MM.1S (cell line): ENCODE measurements around the gene PPM1E.

ENCODE experiments used
- DNase-seq: peaks from one replicate; pipeline ENCODE4 v3.0.0-alpha.2; 2015
- H2AFZ ChIP-seq: fragments of 300-600 bp; sonication (generic); 2 replicates; pipeline ENCODE4 v1.6.0; 2016; ENCODE audit warnings: antibody characterized with exemption, low read length
- H3F3A ChIP-seq: fragments of 300-600 bp; sonication (generic); 2 replicates; pipeline ENCODE4 v1.6.1; 2016; ENCODE audit warnings: mild to moderate bottlenecking, antibody characterized with exemption, low read length, moderate library complexity, mixed read lengths; ENCODE audit not compliant: insufficient read depth
- H3K27ac ChIP-seq: fragments of 300-600 bp; sonication (generic); 2 replicates; pipeline ENCODE4 v1.5.1; 2016; ENCODE audit warnings: mild to moderate bottlenecking, low read length
- H3K27me3 ChIP-seq: fragments of 300-600 bp; sonication (generic); replicated peaks from 2 replicates; pipeline ENCODE4 v1.6.0; 2016; ENCODE audit warnings: low read length; ENCODE audit not compliant: insufficient read depth
- H3K36me3 ChIP-seq: fragments of 300-600 bp; sonication (generic); replicated peaks from 2 replicates; pipeline ENCODE4 v1.6.1; 2016; ENCODE audit warnings: mild to moderate bottlenecking, low read length, mixed read lengths; ENCODE audit not compliant: insufficient read depth
- H3K4me1 ChIP-seq: fragments of 300-600 bp; sonication (generic); 2 replicates; pipeline ENCODE4 v1.6.1; 2016; ENCODE audit warnings: low read length, mixed read lengths
- H3K4me2 ChIP-seq: fragments of 300-600 bp; sonication (generic); 2 replicates; pipeline ENCODE4 v1.6.0; 2016; ENCODE audit warnings: low read depth, low read length
- H3K4me3 ChIP-seq: fragments of 300-600 bp; sonication (generic); 2 replicates; pipeline ENCODE4 v1.5.1; 2016; ENCODE audit warnings: low read length, mixed read lengths
- H3K79me2 ChIP-seq: fragments of 300-600 bp; sonication (generic); 2 replicates; pipeline ENCODE4 v1.6.1; 2016; ENCODE audit warnings: mixed run types, low read length, mixed read lengths
- H3K9ac ChIP-seq: fragments of 300-600 bp; sonication (generic); 2 replicates; pipeline ENCODE4 v1.6.1; 2016; ENCODE audit warnings: low read length, mixed read lengths
- H3K9me2 ChIP-seq: fragments of 300-600 bp; sonication (generic); replicated peaks from 2 replicates; pipeline ENCODE4 v1.6.1; 2016; ENCODE audit warnings: mild to moderate bottlenecking, low read length, mixed read lengths; ENCODE audit not compliant: insufficient read depth
- H3K9me3 ChIP-seq: fragments of 300-600 bp; sonication (generic); replicated peaks from 2 replicates; pipeline ENCODE4 v1.6.1; 2016; ENCODE audit warnings: mild to moderate bottlenecking, low read length, mixed read lengths; ENCODE audit not compliant: insufficient read depth
- H4K20me1 ChIP-seq: fragments of 300-600 bp; sonication (generic); 2 replicates; pipeline ENCODE4 v1.6.1; 2016; ENCODE audit warnings: mild to moderate bottlenecking, low read length, moderate library complexity, mixed read lengths; ENCODE audit not compliant: insufficient read depth
- CTCF ChIP-seq: fragments of 300-600 bp; sonication (generic); IDR thresholded peaks from 2 replicates; pipeline ENCODE4 v1.5.1; 2016; ENCODE audit warnings: antibody characterized with exemption, low read length, mixed read lengths
- EZH2 ChIP-seq: fragments of 300-600 bp; sonication (generic); optimal IDR thresholded peaks from 2 replicates; pipeline ENCODE3; 2017; ENCODE audit warnings: low read depth, mild to moderate bottlenecking, antibody characterized with exemption, low read length, mixed read lengths
- EZH2phosphoT487 ChIP-seq: fragments of 300-600 bp; sonication (generic); IDR thresholded peaks from 2 replicates; pipeline ENCODE4 v1.6.1; 2018; ENCODE audit warnings: antibody characterized with exemption, low read length

The PPM1E gene

GRCh38 chr17:58758890-58759289 lies 3.2 kb downstream of the PPM1E start:
- H3K9me2 ChIP-seq = no peaks in the 10 kb centered on the region
- 0 out of 2 replicates have a peak, but pooled peaks cover 4% of the 10 kb centered on the region for H3K4me1 ChIP-seq

DNA sequence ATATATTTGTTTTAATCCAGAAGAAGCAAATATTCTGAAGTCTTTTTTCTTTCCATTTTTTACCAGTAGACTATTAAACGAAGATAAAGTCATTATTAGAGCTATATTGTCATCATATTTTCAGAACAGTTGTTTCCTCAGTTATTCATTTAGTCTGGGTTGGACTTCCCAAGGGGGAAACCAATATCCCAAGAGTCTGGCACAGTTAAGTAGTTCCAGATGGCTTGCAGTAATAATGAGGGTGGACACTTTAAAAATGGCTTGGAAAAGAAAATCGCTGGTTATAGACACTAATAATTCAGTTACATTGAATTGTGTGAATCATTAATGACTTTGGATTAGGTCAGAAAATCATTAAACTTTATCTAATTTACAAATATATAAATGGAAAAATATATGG lies 3.9 kb downstream of the PPM1E start:
- Histone ChIP-seq H2AFZ (no peak overlapping the region), H3K36me3 (no peaks in the 10 kb centered on the region), H4K20me1 (no peaks in the 10 kb centered on the region), H3K9me2 (no peaks in the 10 kb centered on the region), H3K79me2 (no peaks in the 10 kb centered on the region), H3K27ac (no peak overlapping the region), H3K4me3 (no peak overlapping the region), H3K9me3 (no peaks in the 10 kb centered on the region), H3K9ac (no peak overlapping the region), H3K27me3 (peaks cover 19% of the 10 kb centered on the region), H3K4me1 (0 out of 2 replicates have a peak, but pooled peaks cover 4% of the 10 kb centered on the region), H3F3A (no peaks in the 10 kb centered on the region), H3K4me2 (no peak overlapping the region)
- DNase-seq = no peak
- TF ChIP-seq EZH2 = no peak
- TF ChIP-seq CTCF = no peak
- TF ChIP-seq EZH2phosphoT487 = no peak

More at GRCh38 chr17:58758890-58759289, 3.2 kb downstream of the PPM1E start:
- TF ChIP-seq CTCF (no peak), EZH2 (no peak), EZH2phosphoT487 (no peak)
- H3K9me3 ChIP-seq = no peaks in the 10 kb centered on the region
- no peaks in the 10 kb centered on the region for H3K79me2 ChIP-seq
- H3K27ac ChIP-seq = no peak overlapping the region
- H3K36me3 ChIP-seq = no peaks in the 10 kb centered on the region
- H3F3A ChIP-seq = no peaks in the 10 kb centered on the region
- no peak overlapping the region for H3K9ac ChIP-seq
- H3K4me3 ChIP-seq = no peak overlapping the region
- no peaks in the 10 kb centered on the region for H4K20me1 ChIP-seq
- H2AFZ ChIP-seq = no peak overlapping the region
- H3K4me2 ChIP-seq = no peak overlapping the region
- peaks cover 19% of the 10 kb centered on the region for H3K27me3 ChIP-seq
- no peak for DNase-seq

GRCh38 chr17:58760248-58760647 lies 4.6 kb downstream of the PPM1E start:
- Histone ChIP-seq H3K27ac (no peak overlapping the region), H3K4me1 (0 out of 2 replicates have a peak, but pooled peaks cover 4% of the 10 kb centered on the region), H3K9ac (no peak overlapping the region), H4K20me1 (no peaks in the 10 kb centered on the region), H2AFZ (no peak overlapping the region), H3K9me3 (no peaks in the 10 kb centered on the region), H3K4me2 (no peak overlapping the region), H3K36me3 (no peaks in the 10 kb centered on the region), H3K4me3 (no peak overlapping the region), H3K9me2 (no peaks in the 10 kb centered on the region), H3K27me3 (peaks cover 19% of the 10 kb centered on the region), H3K79me2 (no peaks in the 10 kb centered on the region), H3F3A (no peaks in the 10 kb centered on the region)
- TF ChIP-seq CTCF (no peak), EZH2phosphoT487 (no peak), EZH2 (no peak)
- DNase-seq = no peak
